Prostate gland (tissue), 2 donors: ENCODE data around the gene WWP2.

ENCODE experiments used
- POLR2A ChIP-seq: fragments of 450-650 bp; IDR thresholded peaks from one replicate; pipeline ENCODE4 v1.6.1; 2016; ENCODE audit warnings: antibody characterized with exemption, mild to moderate bottlenecking
- POLR2AphosphoS5 ChIP-seq: sonication (generic); formaldehyde crosslinking; IDR thresholded peaks from one replicate; pipeline ENCODE4 v1.6.1; 2017; ENCODE audit warnings: antibody characterized with exemption
- TF ChIP-seq, protein P1 (sequence below), 4 experiments: fragments of 200-600 bp in 2 of 4; fragments of 450-650 bp in 2 of 4; sonication (generic) in 2 of 4; IDR thresholded peaks; 1 replicate in 3 of 4; 2 replicates in 1 of 4; pipeline ENCODE4 v1.5.1; 2016 to 2019; ENCODE audit warnings: antibody characterized with exemption in 4 of 4, mild to moderate bottlenecking in 2 of 4, moderate library complexity in 2 of 4

DNA sequence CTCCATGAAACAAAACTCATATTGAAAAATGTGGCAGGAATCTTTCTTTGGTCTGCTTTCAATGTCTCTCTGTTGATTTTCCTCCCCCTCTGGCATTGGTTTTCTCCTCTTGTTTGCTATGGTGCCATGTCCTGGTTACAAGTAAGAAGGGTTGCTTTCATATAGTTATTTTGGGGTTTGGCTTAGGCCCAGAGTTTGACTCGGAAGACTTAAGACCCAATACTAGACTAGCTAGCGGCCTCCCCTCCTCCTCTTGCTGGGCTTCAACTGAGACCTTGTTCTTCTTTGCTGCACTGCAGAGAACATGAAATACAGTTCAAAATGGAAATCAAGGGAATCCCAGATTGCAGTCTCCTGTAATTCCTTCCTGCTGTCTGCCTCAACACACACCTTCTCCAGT, 159.0 kb downstream of the WWP2 start:
- TF ChIP-seq, protein P1, sequence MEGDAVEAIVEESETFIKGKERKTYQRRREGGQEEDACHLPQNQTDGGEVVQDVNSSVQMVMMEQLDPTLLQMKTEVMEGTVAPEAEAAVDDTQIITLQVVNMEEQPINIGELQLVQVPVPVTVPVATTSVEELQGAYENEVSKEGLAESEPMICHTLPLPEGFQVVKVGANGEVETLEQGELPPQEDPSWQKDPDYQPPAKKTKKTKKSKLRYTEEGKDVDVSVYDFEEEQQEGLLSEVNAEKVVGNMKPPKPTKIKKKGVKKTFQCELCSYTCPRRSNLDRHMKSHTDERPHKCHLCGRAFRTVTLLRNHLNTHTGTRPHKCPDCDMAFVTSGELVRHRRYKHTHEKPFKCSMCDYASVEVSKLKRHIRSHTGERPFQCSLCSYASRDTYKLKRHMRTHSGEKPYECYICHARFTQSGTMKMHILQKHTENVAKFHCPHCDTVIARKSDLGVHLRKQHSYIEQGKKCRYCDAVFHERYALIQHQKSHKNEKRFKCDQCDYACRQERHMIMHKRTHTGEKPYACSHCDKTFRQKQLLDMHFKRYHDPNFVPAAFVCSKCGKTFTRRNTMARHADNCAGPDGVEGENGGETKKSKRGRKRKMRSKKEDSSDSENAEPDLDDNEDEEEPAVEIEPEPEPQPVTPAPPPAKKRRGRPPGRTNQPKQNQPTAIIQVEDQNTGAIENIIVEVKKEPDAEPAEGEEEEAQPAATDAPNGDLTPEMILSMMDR (IDR thresholded peaks at IDR 0.05), result no peak
- TF ChIP-seq POLR2AphosphoS5, result no peak
- TF ChIP-seq POLR2A, result no peak
